Right ventricle myocardium superior (tissue), 1 donor: ENCODE data around the gene ZFP64. TPM values are rescaled to one million over a fixed set of nuclear protein-coding genes. Genes with fewer than 3 reads are reported as not detected.
"Not testable (repeated sequence)": the region's sequence is repeated elsewhere in the genome, so short reads cannot be mapped to it uniquely, and the experiment has no call there.

Experiments
- ATAC-seq: fragments of 200-7000 bp; cut with Tn5 transposase; one replicate; pipeline ENCODE4 v1.9.1; 2020; ENCODE audit warnings: mild to moderate bottlenecking; ENCODE audit not compliant: poor library complexity
- DNase-seq: peaks from one replicate; pipeline ENCODE4 v3.0.0-alpha.2; 2020
- intact Hi-C: fragments of 100-400 bp; cut with DNase I; formaldehyde crosslinking; loops from one replicate; pipeline ENCODE4 v1.11.2; 2022
- total RNA-seq: library from RNA; stranded (reverse); fragmentation: NEBNext Ultra II Directional; extraction: Animal tissue kit (Norgen Biotek cat#: 25700); gene quantifications from one replicate; pipeline ENCODE4 v1.2.1, GENCODE V29; 2021
- donor health status: DM: no; HTN: yes; CAD: no; lungs with severe emphysema.

Gene ZFP64
- total RNA-seq, 1 donor from 2014 or later, result 7.9 TPM

DNA sequence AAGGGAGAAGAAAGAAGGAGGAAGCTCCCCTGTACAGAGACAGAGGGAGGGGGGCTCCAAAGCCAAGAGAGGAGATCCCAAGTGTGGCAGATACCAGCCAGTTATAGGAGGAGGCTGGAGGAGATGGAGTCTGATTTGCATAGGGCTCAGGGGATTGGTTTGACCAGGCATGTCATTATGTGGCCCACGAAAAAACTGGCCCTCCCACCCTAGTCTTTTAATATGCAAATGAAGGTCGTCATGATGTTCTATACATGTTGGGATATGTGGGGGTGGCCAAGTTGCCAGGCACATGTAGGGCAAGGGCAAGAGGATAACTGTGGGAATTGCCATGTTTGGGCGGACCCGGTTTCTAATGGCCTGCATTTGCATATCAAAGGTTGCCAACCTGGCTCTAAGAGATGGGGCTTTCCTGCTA lies 17.6 kb upstream of the ZFP64 start:
- no peak for DNase-seq
- intact Hi-C loops, result no loop called here

DNA sequence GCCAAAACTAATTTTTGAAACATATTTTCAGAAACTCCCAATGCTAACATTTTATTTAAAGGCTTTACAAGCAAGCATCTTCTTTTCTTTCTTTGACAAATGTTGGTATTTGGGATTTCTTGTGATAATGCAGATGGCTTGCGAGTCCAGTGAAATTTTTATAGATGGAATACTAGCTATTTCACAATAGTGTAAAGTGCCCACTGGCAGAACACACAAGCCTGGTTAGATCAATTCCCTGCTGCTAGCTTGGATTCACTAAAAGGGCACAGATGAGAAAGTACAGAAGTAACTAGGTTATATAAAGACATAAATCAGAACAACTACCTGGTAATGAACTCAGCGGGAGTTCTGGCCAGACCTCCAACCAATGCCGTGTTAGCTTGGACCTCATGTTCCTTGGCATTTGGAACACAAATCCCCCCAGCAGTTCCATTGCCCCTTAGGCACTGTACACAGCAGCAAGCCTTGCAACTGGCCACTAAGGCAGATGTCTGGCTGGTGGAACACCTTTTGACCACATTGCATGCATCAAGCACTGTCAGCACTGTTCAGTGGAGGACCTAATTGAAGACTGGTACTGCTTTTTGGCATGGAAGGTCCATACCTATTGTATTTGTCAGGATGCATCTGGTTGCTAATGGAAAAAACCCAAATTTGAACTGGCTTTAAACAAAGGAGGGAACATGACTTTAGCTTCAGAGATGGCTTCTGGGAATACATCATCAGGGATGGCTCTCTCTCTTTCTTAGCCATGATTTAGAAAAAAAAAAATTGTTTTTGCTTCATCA lies 15.6 kb upstream of the ZFP64 start:
- DNase-seq (no peak), ATAC-seq (no peak)
- intact Hi-C loops, result no loop called here

More for the DNA sequence above, 17.6 kb upstream of the ZFP64 start:
- no peak for ATAC-seq

DNA sequence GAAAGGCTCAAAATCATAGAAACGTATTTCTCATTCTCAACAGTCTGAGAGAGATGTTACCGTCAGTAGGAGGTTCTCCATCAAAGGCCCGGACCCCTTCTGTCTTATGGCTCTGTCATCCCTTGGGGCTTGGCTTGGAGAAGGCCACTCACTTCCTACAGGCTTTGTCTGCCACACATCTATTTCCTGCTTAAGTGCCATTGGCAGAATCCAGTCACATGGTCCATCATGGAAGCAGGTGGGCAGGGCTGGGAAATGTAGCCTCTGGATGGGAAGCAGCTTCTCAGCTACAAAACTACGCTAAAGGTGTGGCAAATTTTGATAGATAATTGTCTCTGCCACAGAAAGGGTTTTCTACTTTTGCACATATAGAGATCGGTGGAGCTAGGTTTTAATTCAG lies 12.6 kb upstream of the ZFP64 start:
- ATAC-seq (no peak), DNase-seq (no peak)
- intact Hi-C loops, result no loop called here

DNA sequence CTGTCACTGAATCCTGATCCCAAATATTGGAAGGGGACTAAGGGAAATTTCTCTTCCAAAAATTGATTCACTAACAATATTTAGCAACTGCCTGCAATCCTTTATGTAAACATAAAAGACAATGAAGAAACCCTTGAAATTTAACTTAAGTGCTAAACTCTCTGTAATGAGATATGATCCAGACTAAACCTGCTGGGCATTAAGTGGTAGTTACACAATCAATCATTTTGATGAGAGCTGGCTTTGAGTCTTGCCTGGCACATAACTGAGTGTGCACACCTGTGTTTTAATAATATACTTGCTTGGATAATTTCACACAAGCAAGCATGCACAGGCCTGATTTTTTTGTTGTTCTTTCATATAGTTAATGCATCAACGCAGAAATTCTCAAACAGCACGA lies 9.8 kb upstream of the ZFP64 start:
- ATAC-seq (no peak), DNase-seq (no peak)
- intact Hi-C loops, result no loop called here

DNA sequence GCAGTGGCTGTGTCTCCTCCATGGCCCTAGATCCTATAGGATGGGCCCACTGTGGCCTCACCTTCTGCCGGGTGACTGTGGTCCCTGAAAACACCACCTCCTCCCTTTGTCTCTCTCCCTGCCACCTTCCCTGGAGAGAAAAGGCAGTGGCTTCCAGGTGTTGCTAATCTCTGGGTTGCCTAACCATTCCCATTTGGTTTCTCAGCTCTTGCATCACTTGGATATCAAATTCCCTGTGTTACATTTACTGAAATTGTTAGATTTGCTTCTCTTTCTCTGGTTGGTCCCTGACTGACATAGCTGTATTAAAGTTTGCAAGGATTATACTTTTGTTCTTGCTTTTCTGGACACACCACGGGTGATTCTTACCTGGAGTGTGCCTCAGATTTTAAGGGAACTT lies 9.3 kb upstream of the ZFP64 start:
- intact Hi-C loops, result no loop called here
- ATAC-seq (no peak), DNase-seq (no peak)

DNA sequence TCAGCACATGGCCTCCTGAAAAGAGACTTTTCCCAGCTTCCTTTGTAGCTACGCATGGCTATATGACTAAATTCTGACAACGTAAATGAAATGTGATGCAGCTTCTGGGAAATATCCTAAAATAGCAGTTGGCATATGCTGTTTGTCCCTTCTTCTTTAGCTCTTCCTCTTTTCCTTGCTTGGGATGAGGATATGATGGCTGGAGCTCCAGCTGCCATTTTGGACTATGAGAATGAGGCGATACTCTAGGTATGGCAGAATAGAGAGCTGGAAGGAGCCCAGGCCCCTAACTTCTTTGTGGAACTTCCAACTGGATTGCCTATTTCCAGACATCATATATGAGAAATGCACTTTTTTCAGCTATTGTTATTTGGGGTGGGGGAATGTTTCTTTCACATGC lies 5.3 kb upstream of the ZFP64 start:
- DNase-seq (no peak), ATAC-seq (no peak)
- intact Hi-C loops, result no loop called here

DNA sequence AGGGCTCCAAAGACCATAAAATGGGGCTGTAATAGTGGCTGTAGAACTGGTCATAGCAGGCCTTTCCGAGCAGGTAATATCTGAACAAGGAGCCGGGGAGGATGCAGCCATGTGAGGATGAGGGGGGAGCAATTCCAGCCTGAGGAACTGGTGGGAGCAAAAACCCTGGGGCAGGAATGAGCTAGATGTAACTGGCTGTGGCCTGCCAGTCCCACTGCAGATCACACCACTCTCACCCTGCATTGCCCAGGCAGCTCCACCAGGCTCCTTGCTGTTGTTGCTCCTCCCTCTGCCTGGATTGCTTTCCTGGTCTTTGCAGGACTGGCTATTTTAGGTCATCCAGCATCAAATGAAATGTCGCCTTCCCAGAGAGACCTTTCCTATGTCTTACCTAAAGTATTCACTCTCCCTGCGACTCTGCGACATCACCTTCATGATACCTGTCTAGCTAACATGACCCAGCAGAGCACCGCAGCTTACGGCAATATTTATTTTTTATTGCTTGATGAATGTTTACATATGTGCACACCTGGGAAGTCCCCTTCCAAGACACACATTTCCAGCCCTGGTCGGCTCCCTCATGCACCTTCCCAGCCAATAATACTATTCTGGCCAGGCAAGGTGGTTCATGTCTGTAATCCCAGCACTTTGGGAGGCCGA lies 2.4 kb upstream of the ZFP64 start:
- DNase-seq (no peak), ATAC-seq (no peak)
- intact Hi-C loops, result no loop called here

DNA sequence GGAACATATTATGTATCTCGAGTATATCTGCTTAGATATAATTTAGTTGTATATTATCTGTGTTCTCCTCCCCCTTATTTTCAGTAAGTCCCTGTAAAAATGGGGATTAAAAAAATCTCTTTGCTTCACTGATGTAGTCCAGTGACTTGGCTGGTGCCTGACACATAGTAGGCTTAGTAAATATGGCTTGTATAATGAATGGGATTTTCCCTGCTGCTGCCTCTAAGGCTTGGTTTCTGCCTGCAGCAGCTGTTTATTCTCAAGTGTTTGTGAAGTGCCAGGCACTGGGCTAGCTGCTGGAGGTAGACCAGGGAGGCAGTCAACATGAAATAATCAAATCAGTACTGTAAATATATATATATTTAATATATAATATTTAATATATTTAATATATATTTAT lies 1.6 kb upstream of the ZFP64 start:
- no peak for DNase-seq
- ATAC-seq, result no peak
- intact Hi-C loops, result no loop called here

DNA sequence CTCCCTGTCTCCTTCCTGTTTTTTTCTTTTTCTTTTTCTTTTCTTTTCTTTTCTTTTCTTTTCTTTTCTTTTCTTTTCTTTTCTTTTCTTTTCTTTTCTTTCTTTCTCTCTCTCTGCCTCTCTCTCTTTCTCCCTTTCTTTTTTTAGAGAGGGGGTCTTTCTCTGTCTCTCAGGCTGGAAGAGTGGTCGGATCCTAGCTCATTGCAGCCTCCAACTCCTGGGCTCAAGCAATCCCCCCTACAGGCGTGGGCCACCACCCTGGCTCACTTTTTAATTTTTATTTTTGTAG lies 1.1 kb upstream of the ZFP64 start:
- DNase-seq, ATAC-seq, intact Hi-C loops: not testable (repeated sequence)

DNA sequence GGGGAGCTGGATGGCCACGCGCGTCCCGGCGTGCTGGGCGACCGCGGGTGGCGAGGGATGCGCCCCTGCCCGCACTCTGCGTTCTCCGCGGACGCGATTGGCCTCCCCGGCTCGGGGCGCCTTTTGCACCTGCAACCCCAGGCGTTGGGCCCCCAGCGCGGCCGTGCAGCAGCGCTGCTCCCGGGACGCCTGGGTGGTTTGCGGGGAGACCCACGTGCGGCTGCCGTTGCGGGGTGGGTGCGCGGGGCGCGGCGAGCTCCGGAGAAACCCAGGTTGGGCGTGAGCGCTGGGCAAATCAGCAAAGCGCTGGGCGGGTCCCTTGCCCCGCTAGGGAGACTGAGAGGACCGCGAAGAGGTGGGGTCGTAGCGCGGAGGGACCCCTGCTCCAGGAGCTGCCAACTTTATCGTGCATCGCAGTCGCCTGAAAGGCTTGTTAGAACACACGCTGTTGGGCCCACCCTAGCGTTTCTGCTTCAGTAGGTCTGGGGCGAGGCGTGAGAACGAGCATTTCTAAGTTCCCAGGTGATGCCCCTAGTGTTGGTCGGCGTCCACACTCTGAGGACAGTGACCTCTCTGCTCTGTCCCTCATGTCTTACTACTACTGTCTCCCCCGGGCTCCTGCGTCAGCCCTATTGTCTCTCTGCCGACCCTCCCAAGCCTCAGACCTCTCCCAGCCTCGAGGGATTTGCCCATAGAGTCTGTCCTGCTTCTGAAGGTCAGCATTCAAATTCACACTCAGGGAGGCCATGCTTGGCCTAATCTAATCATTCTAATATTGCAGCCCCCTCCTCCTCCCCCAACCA lies 538 bp upstream of the ZFP64 start:
- peak; percentile 65 for ATAC-seq
- intact Hi-C loops, result no loop called here
- DNase-seq, result peak; percentile 54

DNA sequence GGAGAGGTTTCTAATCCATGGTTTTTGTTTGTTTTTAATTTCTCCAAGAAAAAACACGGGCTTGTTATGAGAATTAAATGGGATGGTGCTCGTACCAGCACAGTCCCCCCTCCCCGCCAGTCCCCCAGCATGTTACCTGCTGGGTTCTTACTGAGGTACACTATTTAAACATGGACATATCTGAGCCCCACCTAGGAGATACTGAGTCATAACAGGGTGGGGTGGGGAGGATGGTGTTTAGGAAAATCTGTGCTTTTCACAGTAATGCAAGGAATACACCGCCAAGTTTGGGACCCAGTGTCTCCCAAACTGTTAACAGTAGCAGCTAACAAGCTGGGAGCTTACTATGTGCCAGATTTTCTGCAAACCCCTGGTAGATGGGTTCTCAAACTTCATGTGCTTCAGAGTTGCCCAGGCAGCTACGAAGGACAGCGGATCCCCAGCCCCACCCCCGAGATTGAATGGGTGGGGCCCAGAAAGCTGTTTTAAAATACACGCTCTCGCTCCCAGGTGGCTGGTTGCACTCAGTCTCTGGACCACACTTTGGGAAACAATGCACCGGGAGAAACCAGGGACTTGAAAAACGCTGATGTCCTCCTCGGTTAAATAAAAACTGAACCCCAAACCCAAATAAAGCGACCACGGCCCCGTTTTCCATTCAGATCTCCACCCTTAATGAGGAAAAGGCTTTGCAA lies 995 bp downstream of the ZFP64 start:
- intact Hi-C loops, result no loop called here

DNA sequence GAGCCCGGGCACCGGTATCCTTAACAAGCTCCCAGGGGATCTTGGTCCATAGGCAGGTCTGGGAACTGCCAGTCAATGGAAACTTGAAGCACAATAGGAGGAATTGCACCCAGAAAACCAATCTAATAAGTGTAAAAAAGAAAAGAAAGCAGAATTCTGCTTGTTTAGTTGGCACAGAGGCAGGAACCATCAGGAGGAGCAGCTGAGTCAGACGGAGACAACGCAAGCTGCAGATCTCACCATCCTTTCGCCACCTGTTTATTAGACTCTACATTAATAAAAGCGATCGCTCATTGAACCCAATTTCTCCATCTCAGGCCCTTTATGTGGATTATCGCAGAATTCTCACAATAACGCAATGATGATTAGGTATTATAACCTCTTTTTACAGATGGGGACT lies 9.8 kb downstream of the ZFP64 start:
- intact Hi-C loops, result no loop called here
- no peak for ATAC-seq

More for the DNA sequence above, 995 bp downstream of the ZFP64 start:
- DNase-seq (no peak), ATAC-seq (peak; percentile 44)

DNA sequence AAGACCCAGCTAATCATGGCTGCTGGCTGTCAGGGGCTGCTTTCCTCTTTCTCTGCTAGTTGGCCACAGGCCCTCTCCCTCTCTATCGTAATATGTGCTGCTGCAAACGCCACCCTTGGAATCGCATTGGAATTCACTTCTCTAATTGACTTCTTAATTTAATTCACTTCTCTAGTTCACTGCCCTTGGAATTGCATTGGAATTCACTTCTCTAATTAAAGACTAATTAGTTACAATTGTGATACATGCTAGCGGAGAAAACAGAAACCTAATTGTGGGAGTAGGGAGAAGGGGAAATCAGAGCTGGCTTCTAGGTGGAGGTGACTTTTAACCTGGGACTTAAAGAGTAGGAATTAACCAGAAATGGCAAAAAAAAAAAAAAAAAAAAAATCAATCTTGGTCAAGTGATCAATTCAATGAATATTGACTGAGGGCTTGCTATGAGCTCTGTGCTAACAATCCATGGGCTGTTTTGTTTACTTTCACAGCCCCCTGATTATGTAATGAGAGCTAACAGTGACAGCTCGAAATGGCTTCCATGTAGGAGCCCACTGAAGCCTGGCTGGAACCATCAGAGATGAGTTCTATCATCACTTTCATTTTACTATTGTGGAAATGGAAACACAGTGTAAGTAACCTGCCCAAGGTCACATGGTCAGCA lies 11.3 kb downstream of the ZFP64 start:
- intact Hi-C loops, result no loop called here
- DNase-seq (no peak), ATAC-seq (no peak)

More for the DNA sequence above, 9.8 kb downstream of the ZFP64 start:
- no peak for DNase-seq

DNA sequence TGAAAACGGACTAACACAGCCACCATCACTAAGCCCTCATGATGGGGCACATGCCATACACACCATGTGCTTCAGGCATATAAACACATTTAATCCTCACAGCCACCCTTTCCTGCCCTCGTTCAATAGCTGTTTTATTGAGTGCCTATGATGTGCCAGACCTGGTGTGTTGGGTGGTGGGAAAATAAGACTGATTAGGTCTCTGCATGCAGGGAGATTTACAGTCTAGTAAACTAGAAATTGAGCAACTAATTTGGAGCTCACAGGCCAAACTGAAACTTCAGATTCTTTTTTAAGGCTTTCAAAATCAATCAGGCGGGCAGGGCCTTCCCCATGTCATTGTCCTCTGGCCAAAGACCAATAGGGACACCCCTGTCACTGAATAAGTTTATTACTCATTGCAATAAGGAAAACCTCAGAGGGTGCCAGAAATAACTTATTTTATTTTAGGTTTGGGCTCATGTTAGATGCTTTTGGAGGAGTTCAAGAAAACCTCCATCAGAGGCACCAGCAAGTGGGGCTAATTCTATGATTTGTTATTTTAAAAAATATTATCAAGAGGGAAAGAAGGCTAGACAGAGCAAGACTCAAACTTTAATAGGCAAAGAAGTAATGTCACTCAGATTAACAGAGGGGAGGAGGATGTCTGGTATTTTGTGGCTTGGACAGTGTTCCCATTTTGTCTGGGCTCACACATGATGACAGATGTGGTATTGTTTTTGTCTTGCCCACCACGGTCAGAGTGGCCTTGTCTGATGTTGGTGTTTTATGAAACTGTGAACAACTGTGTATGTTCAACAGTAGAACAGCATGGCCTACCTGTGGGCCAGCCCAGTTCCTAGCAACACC lies 12.0 kb downstream of the ZFP64 start:
- intact Hi-C loops, result no loop called here
- no peak for DNase-seq
- no peak for ATAC-seq

DNA sequence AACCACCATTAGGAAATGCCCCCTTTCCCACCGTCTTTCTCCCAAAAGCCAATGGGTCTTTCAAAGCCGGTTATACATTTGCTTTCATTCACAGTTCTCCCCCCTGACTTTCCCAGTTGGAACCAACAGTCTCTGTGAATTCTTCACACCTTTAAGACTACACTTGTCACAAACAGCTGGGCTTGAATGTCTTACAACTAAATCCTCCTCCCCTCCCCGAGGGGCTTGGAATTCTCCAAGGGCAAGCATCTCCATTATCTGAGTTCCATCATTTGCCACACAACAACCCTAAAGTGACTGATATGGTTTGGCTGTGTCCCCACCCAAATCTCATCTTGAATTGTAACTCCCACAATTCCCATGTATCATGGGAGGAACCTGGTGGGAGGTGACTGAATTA lies 12.9 kb downstream of the ZFP64 start:
- ATAC-seq, result no peak
- intact Hi-C loops, result no loop called here
- no peak for DNase-seq

DNA sequence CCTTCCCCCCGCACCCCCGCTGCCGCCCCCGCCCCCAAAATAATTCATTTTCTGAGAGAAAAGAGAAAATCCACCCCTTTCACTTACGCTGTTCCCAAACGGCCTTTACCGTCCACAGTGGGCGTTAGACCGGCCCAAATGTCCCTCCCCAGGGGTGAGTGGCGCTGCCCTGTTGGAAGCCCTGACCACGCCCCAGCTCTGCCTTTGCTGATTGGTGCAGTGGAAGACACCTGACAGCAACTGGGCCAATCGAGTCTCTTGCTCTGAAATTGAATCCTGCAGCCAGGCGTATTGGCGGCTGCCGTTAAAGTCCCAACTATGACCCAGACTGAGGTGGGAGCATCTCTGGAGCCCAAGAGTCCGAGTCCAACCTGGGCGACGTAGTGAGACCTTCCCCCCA lies 15.7 kb downstream of the ZFP64 start:
- intact Hi-C loops, result no loop called here
- DNase-seq, result no peak
- no peak for ATAC-seq

DNA sequence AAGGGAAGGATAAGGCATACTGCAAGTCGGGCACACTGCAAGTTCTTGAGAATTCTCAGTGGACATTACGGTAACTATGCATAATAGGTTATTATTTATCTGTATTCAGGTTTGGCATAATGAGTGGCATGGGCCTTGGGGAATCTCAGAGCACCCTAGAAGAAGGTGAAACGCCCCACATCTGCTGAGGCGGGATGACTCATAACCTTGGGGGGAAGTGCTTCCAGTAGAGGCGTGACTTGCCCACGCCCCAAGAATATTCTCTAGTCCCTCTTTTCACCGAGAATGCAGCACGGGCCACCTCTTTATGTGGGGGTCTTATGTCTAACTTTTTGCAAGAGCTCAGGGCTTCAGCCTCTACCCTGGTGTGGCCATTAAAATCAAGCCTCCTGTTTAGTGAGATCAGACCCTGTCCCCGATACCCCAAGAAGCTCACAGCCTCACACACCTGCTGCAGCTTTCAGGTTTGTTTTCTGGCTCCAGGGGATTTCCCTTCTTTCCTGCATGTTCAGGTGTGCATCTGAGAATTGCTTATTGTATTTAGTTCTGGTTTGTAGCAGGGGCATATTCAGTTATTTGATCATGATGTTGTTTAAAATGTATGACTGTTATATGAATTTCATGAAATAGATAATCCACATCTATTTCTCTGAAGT lies 19.1 kb downstream of the ZFP64 start:
- ATAC-seq (no peak), DNase-seq (no peak)
- intact Hi-C loops, result no loop called here
